Fibroblast of mammary gland (primary cell): ENCODE data around the gene MTA2.
A peak's percentile ranks its signal among the peaks of the same experiment; 100 is the strongest.

ENCODE experiments used
- DNase-seq: peaks from one replicate; pipeline ENCODE4 v3.0.0-alpha.2; 2010; ENCODE audit warnings: low read depth
- H3K4me3 ChIP-seq: 2 replicates; pipeline ENCODE4 v1.5.1; 2011; ENCODE audit warnings: low read depth, mild to moderate bottlenecking, low read length, moderate library complexity; ENCODE audit not compliant: control insufficient read depth
- CTCF ChIP-seq: conservative IDR thresholded peaks from 2 replicates; pipeline ENCODE4 v1.5.1; 2011; ENCODE audit warnings: low read depth, low read length, inconsistent platforms; ENCODE audit not compliant: control insufficient read depth, insufficient read depth

Gene MTA2

GRCh38 chr11:62605902-62606301 lies 4.2 kb upstream of the MTA2 start:
- TF ChIP-seq CTCF, result no peak
- DNase-seq, result no peak
- H3K4me3 ChIP-seq, result no peak overlapping the region

DNA sequence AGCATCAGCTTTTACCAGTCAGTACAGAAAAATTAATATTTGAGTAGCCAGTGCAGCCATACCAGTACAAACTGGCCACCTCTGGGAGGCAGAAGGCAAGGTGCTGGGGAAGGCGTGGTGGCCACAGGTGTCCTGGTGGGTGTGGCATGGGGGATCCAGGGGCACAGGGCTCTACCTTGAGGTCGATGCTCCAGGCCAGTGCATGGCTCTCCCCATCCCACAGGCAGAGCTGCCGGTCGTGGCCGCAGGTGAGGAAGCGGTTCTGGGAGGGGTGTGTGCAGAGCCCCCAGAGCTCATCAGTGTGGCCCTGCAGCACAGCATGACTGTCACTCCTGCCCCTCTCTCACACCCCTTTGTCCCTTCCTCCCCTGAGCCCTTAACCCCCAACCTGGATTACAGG lies 3.8 kb upstream of the MTA2 start:
- DNase-seq, result no peak
- no peak for TF ChIP-seq CTCF
- H3K4me3 ChIP-seq, result no peak overlapping the region

DNA sequence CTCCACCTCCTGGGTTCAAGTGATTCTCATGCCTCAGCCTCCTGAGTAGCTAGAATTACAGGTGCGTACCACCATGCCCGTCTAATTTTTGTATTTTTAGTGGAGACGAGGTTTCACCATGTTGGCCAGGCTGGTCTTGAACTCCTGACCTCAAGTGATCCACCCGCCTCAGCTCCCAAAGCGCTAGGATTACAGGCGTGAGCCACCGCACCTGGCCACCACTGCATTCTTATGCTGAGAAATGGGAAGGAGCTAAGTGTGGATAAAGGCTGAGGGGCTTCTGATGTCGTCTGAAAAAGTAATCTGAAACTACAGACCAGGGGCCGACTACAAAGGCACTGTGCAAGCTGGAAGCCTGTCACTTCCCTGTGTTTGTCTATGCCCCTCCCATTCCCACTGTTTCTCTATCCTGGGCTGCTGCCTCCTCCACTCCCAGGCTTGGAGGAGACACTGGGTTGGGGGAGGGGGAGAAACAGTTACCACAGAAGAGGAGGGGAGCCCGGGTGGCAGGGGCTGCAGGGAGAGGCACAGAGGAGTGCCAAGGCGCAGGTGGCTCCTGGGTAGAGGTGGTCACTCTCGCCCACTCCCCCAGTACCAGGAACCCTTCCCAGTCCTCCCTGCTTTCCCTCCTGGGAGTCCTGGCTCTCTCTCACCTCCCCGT lies 2.9 kb upstream of the MTA2 start:
- no peak overlapping the region for H3K4me3 ChIP-seq
- TF ChIP-seq CTCF, result no peak
- no peak for DNase-seq

DNA sequence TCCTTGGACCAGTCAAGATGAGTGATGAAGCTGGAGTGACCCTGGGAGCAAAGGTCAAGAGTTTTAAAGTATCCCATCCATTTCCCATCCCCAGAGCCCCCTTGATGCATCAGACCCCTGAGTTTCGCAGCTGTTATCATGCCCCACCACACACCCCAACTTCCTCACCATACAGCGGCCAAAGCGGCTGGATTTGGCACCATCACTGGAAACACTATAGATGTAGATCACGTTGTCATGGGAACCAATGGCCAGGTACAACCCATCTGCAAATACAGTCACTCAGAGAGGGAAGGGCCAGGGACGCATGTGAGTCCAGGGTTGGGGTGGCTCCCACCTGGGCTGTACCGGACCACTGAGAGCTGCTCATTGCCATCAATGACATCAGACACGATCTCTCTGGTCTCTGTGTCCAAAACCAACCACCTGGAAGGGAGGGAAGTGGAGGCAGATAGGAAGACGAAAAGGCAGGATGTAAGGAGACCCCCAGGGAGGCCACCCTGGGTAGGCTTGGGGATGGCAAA lies 2.2 kb upstream of the MTA2 start:
- no peak overlapping the region for H3K4me3 ChIP-seq
- TF ChIP-seq CTCF, result no peak
- no peak for DNase-seq

GRCh38 chr11:62603072-62603408 lies 1.4 kb upstream of the MTA2 start:
- peak overlapping the region; percentile 89 for H3K4me3 ChIP-seq
- DNase-seq, result no peak
- no peak for TF ChIP-seq CTCF

DNA sequence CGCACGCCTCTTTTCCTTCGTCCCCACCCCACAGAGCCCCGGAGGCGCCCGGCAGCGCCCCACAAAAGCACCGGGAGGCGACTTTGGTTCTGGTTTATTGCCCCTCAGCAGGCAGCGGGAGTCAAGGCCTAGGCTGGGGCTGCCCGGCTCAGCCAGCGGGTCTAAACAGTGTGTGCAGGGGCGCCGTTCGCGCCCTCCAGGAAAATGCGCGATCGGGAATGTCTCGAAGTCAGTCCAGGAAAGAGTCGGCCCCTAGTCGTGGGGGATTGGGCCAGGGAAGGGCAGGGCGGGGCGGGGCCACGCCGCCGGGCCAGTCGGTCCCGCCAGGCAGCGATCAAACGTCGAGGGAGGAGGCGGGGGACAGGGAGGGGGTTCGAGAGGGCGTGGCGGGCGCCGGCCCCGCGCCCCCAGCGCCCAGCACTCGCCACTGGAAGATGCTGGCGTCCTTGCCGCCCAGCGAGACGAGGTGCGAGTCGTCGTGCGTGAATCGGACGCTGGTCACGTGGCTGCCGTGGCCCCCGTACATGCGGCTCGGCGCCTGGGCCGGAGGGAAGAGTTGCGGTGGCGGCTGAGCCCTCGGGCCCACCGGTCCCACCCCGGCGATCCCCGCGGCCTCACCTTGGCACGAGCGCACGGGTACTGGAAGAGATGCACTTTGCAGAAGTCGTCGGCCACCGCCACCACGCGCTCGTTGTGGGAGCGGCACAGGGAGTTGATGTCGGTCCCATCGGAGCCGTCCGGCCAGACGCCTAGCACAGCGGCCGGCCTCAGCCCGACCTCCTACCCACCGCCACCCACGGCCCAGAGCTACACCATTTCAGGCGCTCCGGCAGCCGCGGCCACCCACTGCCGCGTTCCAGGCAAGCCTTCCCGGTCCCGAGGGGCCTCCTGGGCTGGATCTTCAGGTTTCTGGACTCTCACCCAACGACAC lies 741 bp upstream of the MTA2 start:
- no peak for TF ChIP-seq CTCF
- H3K4me3 ChIP-seq, result peak overlapping the region; percentile 89
- peak; percentile 52 for DNase-seq
